Globus pallidus (tissue), 1 donor: ENCODE measurements around the gene CPN2.

Experiments
- DNase-seq: peaks from one replicate; pipeline ENCODE4 v3.0.0-alpha.2; 2015; ENCODE audit warnings: low spot score

CPN2 gene

DNA sequence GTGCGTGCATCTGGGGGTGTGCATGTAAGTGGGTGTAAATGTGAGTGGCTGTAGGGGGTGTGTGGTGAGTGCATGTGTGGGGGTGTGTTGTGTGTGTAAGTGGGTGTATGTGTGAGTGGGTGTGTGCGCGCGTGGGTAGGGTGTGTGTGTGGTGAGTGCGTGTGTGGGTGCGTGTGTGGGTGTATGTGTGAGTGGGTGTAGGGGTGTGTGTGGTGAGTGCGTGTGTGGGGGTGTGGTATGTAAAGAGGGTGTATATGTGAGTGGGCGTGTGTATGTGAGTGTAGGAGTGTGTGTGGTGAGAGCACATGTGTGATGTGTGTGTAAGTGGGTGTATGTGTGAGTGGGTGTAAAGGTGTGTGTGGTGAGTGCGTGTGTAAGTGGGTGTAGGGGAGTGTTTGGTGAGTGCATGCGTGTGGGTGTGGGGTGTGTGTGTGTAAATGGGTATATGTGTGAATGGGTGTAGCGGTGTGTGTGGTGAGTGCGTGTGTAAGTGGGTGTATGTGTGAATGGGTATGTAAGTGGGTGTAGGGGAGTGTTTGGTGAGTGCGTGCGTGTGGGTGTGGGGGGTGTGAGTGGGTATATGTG is 916 bp upstream of the CPN2 start:
- DNase-seq: no peak

DNA sequence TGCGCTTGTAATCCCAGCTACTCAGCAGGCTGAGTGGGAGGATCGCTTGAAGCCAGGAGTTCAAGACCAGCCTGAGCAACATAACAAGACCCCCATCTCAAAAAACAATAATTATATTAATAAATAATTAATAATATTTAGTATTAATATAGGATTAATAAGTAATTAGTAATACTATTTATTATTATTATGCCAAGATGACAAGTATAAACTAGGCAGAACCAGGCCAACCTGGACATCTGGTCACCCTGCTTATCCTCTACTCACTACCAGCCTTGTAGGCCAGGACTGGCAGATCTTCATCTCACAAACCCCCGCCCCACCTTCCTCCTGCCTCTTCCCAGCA is 429 bp downstream of the CPN2 start:
- DNase-seq: no peak

DNA sequence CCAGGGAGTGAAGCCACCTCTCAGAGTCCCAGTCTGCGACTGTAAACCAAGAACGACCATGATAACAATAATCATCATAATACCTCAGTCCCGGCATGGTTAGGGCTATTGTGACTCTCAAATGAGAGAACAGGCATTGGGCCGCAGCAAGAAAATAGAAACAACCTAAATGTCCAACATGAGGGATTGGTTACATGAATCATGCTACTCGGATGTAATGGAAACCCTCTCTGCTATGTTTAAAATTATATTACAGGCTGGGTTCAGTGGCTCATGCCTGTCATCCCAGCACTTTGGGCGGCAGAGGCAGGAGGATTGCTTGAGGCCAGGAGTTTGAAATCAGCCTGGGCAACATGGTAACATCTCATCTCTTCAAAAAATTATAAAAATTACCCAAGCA is 2.8 kb downstream of the CPN2 start:
- no peak for DNase-seq

DNA sequence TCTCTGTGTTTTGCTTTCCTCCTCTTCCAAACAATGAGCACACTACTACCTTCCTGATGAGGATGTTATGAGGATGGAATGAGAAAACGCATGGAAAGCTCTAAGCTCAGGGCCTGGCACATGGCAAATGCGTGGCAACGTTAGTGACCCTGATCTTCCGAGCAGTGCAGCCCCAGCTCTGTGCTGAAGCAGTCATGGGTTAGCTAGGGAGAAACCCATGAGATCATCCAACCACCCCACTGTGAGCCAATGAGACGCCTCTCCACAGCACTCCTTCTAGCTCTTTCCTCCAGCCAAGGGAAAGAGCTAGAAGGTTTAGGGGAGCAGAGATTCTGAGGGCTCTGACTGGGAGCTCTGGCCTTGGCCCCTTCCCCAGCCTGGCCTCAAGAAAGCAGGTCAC is 4.5 kb downstream of the CPN2 start:
- DNase-seq: no peak

DNA sequence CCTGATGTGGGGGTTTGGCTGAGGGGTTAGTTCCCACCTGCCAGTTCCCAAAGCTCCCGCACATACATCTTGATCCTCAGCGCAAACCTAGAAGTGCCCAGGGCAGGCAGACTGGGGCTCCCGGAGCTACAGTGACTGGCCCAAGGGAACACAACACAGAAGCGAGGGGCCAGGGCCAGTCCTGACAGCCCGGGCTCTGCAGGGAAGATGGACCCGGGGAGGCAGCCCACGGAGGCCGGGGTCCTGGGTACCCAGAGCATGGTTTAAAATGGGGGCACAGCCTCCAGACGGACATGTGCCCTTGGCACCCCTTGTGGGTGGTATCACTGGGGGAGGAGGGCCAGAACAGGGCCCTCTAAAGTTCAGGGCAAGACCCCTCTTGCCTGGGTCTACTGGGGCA is 5.1 kb downstream of the CPN2 start:
- no peak for DNase-seq

DNA sequence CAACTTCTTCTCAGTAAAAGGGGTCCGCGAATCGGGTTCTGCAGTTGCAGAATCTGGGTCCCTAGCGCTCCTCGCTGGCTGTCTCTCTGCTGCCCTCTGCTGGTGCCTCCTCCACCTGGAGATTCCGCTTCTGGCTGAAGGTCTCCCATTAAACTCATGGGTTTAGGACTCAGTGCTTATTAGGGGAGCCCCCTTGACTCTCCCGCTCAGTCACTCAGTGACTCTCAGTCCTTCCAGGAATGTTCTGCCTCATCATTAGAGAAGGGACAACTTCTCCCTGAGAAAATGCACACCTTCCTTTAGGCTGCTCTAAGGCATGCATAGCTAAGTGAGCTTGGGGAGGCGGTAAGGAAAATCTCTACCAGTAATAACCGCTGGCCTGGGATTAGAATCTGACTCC is 7.1 kb downstream of the CPN2 start:
- DNase-seq: peak; percentile 43

DNA sequence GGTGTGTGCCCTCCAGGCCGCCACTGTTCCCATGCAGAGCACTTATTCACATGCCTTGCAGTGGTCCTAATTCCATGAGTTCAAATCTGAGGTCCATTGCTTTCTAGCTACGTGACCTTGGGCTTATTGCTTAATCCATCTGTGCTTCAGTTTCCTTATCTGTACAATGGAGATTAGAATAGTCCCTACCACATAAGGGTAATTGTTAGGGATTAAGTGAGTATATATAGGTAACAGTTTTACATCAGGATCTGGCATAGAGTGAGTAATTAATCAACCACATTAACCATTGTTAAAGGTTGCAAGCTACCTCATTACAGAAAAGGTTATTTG is 7.6 kb downstream of the CPN2 start:
- DNase-seq: no peak

DNA sequence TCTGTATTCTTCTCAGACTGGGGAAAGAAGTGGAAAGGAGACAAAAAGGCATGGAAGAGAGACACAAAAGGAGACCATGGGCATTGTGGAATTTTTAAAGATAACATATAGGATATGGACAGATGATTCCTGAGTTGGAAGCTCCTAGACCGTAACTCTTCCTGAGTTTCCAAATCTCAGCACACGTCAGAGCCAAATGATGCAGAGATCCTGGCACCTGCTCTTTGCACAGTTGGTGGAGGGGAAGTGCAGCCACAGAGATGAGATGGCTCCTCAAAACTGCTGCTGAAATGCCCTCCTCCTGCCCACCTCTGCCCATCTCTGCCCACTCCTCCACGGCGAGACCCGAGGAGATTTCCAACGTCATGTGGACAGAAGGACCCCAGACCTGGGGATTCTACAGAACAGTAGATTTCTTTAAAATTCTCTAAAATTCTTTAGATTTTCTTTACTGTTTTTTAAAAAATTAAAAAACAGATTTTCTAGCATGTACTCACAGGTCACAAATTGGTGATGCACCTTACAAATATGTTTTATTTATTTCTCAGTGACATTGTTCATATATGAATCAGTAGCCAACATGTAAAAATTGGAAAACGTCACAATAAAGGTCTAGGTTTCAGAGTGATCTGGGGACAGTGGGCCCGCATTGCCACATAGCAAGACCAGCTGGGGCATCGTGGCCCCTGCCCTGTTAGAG is 8.1 kb downstream of the CPN2 start:
- no peak for DNase-seq

DNA sequence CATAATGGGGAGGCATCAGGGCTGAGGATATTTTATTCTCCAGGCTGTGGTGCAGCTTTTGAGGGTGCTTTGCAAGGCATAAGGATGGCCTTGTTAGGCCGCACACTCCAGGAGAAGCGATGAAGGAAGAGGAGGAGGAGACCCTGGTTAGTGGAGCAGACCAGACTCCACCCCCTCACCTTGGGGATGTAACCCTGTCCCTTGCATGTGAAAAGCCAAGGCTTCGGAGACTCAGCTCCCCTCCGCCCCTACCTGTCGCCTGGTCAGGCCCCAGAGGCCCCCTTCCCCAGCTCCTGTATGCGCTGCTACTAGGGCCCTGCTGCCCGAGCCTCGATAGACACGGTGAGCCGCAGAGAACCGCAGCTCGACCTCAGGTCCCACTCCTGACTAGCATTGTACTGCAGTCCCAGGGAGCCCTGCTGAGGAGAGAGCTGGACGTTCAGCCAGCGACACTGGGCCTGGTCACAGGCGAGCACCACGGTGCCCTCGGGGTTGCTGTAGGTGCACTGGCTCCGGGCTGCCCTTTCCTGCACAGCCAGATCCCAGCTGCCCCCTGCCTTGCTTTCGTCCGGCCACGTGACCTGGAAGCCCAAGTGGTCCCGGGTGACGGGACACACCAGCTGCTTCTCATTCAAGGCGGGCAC is 10.2 kb downstream of the CPN2 start:
- no peak for DNase-seq

DNA sequence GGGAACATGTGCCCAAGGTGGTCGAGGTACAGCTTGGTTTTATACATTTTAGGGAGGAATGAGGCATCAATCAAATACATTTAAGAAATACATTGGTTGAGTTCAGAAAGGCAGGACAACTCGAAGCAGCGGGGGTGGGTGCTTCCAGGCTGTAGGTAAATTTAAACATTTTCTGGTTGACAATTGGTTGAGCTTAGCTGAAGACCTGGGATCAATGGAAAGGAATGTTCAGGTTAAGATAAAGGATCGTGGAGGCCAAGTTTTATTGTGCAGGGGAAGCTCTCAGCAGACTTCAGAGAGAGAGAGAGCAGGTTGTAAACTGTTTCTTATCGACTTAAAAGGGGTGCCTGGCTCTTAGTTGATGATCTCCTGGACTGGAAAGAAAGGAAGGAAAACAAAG is 11.3 kb downstream of the CPN2 start:
- no peak for DNase-seq

DNA sequence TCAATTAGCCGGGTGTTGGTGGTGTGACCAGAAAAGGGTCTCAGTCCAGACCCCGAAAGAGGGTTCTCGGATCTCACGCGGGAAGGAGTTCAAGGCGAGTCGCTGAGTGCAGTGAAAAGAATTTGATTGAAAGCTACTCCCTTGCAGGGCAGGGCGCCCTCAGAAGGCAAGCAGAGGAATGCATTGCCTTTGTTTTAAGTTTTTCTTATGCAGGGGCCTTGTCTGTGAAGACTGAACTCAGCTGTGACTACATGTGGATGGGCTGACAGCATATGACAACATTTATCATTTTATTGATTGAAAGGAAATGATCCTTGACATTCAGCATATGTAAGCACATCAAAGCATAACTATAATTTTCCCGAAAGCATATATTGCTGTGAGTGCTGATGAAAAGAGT is 11.8 kb downstream of the CPN2 start:
- DNase-seq: no peak

DNA sequence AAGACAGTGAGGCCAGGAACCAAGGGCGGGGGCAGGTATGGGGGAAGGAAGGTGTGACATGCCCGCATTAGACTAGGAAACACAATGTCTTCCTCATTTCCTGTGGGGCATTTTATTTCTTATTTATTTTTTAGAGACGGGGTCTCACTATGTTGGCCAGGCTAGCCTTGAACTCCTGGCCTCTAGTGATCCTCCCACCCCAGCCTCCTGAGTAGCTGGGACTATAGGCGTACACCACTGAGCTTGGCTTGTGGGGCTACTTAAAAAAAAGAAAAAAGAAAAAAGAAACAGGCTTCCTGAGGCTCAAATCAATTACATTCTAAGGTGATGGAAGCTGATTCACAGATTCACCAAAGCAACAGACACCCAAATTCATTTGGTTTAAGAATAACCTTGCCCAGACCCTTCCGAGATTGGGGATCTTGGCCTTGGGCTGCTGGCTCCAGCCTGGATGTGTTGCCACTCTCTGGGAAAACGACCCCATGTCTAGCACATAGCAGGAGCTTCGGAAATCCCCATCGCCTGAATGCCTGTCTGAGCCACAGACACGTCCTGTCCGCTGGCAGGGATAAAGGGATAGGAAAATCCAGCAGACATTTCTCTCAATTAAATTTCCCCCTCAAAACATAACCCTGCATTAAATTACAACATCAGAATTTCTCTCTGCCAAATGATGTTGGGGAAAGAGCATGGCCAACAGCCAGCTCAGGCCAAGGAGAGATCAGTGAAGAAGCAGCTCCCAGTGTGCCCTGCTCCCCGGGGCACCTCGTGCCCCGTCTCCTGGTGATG is 13.0 kb downstream of the CPN2 start:
- DNase-seq: no peak

DNA sequence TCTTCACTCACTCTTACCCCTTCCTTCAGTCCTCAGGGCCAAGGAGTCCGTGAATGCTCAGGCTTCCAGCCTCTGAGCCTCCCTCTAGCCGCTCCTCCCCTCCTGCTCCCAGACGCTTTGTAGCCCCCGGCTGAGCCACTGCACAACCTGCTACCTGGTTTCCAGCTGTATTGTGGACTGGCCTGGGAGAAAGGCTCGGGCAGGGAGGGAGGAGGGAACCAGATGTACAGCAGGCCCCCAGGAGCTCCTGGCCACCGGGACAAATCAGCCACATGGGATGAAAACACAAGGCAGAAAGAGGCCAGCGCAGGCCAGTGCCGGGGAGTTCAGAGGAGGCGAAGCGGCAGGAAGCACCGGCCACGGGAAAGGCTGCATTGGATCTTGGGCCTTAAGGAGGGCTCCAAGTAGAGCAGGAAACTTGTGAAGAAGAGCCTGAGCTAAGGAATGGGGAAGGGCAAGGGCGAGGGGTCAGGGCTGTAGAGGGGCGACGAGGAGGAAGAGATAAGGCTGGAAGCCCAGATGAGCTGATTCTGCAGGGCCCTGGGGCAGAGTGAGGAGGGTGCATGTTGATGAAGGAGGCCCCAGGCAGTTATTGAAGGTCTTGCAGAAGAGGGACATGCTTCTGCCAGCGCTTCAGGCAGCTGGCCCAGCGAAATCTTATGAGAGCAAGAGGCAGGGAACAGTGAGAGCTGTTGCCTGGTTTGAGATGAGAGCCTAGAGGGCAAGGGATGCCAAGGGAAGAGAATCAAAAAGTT is 14.3 kb downstream of the CPN2 start:
- no peak for DNase-seq

DNA sequence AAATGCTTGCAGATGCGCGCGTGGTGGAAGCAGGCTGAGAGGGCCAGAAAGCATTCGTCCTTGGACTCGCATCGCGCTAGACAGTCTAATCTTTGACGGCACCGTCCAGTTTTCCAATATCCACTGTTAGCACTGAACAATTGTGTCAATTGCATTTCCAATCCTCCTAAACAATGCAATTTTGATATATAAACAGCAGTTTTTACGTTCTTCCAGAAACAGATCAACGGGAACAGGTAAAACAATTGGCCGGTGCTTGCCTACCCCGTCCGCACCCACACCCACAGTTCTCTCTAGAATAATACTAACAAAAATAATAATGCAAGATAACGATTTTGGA is 17.2 kb downstream of the CPN2 start:
- no peak for DNase-seq

DNA sequence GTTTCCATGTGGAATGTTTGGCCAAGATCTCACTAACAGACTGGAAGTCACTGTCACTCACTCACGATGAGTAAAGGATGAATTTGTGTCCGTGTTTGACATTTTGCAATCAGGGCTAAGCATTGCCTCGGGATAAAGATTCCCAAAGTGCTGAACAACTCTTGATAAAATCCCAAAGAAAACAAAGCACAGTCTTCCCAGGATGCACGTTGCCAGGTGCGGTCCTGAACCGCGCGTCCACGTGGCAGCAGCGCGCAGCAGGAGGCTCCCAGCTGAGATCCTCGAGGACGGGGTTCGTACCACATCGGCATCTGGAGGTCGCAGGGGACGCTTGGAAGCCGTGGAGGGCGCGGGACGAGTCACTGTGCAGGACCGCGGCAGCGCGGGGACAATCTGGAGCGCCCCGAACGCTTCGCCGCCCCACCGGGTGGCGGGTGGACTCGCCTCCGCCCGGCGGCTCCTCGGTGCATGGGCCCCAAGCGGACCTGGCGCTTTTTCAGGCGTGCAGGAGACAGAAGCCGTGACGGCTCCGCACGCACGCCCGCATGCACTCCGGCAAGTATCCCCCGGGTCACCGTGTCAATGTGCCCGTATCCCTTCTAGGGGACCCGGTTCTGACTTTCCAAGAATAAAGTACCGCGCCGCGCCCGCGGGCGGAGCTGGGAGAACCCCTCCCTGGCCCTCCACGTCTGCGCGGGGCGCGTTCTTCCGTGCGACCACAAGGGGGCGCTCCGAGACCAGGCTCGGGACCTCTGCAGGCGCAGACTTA is 17.7 kb downstream of the CPN2 start:
- peak; percentile 77 for DNase-seq

DNA sequence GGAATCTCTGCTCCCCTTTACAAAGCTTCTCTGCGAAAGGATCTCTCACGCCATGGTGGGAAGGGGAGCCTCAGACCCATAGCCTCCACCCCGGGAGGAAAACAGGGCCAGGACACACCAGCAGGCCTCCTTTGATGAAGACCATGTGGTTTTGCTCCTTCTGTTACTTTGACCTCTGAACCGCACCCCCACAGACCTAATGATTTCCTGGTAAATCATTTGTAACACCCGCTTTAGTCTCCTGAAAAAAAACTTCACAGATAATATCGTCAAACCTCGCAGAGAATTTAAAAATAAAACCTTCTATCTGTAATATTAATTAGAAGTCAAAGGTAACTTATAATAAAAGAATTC is 18.3 kb downstream of the CPN2 start:
- no peak for DNase-seq

DNA sequence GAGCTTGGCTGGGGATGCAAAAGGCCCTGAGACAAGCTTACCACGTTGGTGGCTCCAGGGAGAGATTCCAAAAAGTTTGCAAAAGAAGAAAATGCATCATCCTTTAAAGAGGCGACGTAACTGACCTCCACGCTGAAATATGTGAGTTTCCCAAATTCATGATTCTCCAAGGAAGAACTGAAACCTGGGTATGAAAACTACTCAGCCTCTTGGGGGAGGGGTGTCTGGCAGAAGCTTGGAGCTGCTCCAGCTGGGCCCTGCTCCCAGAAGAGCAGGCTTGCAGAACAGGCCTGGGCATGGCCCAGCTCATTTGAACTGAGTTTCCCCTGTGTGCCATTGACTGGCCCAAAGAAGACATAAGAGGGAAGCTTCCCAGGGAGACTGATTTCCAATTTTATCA is 20.5 kb downstream of the CPN2 start:
- DNase-seq: peak; percentile 55

DNA sequence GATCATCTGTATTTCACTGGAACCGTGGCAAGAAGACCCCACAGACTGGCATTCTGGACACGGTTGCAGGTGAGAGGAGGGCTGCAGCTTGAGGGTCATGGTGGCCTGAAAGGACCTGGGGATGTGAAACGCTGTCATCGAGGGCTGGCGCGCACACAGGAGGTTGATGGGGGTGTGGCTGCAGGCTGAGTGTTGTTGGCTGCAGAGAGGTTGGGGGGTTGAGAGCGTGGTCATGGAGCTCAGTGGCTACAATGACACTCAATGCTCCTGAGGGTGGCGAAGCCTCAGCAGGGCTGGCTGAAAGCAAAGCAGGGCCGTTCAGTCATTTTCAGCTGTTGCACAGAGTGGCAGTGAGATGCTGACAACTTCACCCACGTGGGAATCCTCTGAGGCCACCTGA is 21.0 kb downstream of the CPN2 start:
- DNase-seq: no peak

DNA sequence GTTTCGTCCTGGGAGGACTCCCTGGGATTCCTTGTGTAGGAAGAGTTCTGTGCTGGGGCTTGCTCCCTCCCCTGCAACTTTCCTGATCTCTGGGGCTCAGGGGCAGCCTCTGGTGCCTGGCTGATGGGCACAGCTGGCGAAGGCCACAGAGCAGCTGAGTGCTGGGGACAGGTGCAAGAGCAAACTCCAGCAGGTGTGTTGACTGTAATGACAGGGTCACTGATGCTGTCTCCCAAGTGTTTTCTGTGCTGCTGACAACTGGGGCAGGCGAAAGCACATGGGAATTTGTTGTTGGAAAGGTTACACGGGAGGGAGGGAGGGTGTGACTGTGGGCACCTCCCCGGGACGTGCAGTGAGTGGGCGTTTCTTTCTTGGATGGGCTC is 21.6 kb downstream of the CPN2 start:
- DNase-seq: no peak

DNA sequence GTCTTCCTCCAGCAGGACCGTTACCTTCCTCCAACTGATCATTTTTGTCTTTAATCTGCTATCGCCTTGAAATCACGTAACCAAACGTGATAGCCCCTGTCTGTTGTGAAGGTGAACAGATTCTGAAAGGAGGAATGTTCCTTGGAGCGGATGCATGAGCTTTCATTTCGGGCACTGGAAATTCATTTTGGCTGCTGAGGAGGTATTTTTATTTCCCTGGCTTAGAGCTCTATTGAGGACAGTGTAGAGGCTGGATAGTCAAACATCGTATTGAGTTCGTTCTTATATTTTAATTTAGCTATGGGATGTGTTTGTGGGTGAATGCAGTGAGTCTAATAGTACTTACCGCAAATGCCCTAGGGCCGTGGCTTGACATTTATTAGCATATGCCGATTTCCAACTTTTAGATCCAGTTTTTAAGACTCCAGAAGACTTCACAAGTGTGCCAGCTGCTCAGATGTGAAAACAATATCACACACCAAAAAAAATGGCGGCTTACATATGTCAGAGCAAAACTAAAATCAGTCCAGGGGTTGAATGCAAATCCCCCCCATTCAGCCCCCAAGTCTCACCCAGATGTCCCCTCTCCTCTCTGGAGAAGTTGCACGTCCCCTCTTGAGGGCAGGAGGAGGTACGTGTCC is 22.1 kb downstream of the CPN2 start:
- DNase-seq: no peak

DNA sequence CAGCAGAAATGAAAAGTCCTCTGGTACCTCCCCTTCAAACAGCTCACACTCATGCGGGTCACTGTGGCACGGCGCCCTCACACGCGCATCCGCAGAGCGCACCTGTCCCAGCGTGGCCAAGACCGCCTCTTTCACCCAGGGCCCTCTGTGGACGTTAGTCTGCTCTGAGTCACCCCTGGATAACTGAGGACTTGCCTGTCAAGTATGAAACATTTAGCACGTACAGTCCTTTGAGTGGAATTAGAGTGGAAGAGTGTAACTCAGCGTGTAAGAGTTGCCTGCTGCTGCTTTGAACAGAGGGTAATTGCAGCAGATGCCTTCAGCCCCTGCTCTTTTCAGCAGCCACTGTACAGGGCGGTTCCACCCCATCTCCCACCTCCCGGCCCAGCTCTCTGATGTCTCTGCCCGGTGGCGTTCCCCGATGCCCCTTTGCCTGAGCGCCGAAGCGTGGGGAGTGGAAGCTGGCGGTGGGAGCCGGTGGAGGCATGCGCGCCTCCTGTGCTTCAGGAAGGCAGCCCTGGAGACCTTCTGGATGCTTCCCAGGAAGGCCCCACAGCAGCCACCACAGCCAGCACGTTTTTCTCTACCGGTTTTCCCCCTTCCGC is 23.0 kb downstream of the CPN2 start:
- no peak for DNase-seq
